GM19372 (cell line): Measurements from ENCODE around the gene PROZ.

ENCODE experiments used
- ATAC-seq: cut with Tn5 transposase; IDR thresholded peaks from one replicate; pipeline ENCODE4 v1.9.1; 2021; ENCODE audit warnings: mild to moderate bottlenecking, low read depth, moderate library complexity; ENCODE audit not compliant: unreplicated experiment

The PROZ gene

GRCh38 chr13:113140677-113141600 lies 17.5 kb upstream of the PROZ start:
- no peak for ATAC-seq

GRCh38 chr13:113141601-113141970 lies 16.9 kb upstream of the PROZ start:
- ATAC-seq = no peak

- no peak for ATAC-seq
Measured at GRCh38 chr13:113142876-113143275, 15.6 kb upstream of the PROZ start.

- no peak for ATAC-seq
Measured at GRCh38 chr13:113143466-113144254, 14.8 kb upstream of the PROZ start.

- no peak for ATAC-seq
Measured at GRCh38 chr13:113144255-113144629, 14.2 kb upstream of the PROZ start.

- no peak for ATAC-seq
Measured at GRCh38 chr13:113145496-113145895, 13.0 kb upstream of the PROZ start.

- ATAC-seq = no peak
Measured at GRCh38 chr13:113145911-113146598, 12.4 kb upstream of the PROZ start.

- no peak for ATAC-seq
Measured at GRCh38 chr13:113146750-113147149, 11.7 kb upstream of the PROZ start.

- no peak for ATAC-seq
Measured at GRCh38 chr13:113147206-113147605, 11.2 kb upstream of the PROZ start.

- ATAC-seq = no peak
Measured at GRCh38 chr13:113148407-113148806, 10.0 kb upstream of the PROZ start.

GRCh38 chr13:113148940-113149503 lies 9.4 kb upstream of the PROZ start:
- ATAC-seq = no peak

GRCh38 chr13:113149711-113150549 lies 8.5 kb upstream of the PROZ start:
- ATAC-seq = no peak

- ATAC-seq = no peak
Measured at GRCh38 chr13:113150550-113151365, 7.7 kb upstream of the PROZ start.

- ATAC-seq = no peak
Measured at GRCh38 chr13:113151745-113152690, 6.4 kb upstream of the PROZ start.

- ATAC-seq = no peak
Measured at GRCh38 chr13:113152691-113152983, 5.8 kb upstream of the PROZ start.

- ATAC-seq = peak; percentile 31
Measured at GRCh38 chr13:113152984-113153809, 5.3 kb upstream of the PROZ start.
